Astrocyte (in vitro differentiated cells and primary cell): Measurements from ENCODE around the gene KRT7. TPM values are rescaled to one million over a fixed set of nuclear protein-coding genes. Genes with fewer than 3 reads are reported as not detected.

Experiments
- DNase-seq: peaks from one replicate; pipeline ENCODE4 v3.0.0-alpha.2; 2010; ENCODE audit warnings: low read depth
- FAIRE-seq: peaks from 2 replicates; lab custom pipeline; 2011; peaks lifted over from hg19 to GRCh38; lab: Jason Lieb, UNC
- H2AFZ ChIP-seq: 2 replicates; pipeline ENCODE4 v1.6.0; 2012; ENCODE audit warnings: low read depth, low read length, inconsistent platforms
- H3K27ac ChIP-seq: 2 replicates; pipeline ENCODE4 v1.5.1; 2011; ENCODE audit warnings: low read depth, low read length, inconsistent platforms
- H3K27me3 ChIP-seq: 2 replicates; pipeline ENCODE4 v1.6.0; 2011; ENCODE audit warnings: low read length, inconsistent platforms; ENCODE audit not compliant: insufficient read depth
- H3K36me3 ChIP-seq: 2 replicates; pipeline ENCODE4 v1.5.1; 2011; ENCODE audit warnings: low read length, inconsistent platforms; ENCODE audit not compliant: insufficient read depth
- H3K4me1 ChIP-seq: 2 replicates; pipeline ENCODE4 v1.5.1; 2011; ENCODE audit warnings: low read length, inconsistent platforms; ENCODE audit not compliant: insufficient read depth
- H3K4me2 ChIP-seq: 2 replicates; pipeline ENCODE4 v1.6.0; 2012; ENCODE audit warnings: low read length, inconsistent platforms
- H3K4me3 ChIP-seq: 2 replicates; pipeline ENCODE4 v1.5.1; 2011; ENCODE audit warnings: low read depth, mild to moderate bottlenecking, low read length, inconsistent platforms; ENCODE audit not compliant: insufficient read depth
- H3K79me2 ChIP-seq: 2 replicates; pipeline ENCODE4 v1.6.0; 2012; ENCODE audit warnings: mild to moderate bottlenecking, low read length, inconsistent platforms; ENCODE audit not compliant: insufficient read depth
- H3K9ac ChIP-seq: 2 replicates; pipeline ENCODE4 v1.6.0; 2012; ENCODE audit warnings: mild to moderate bottlenecking, low read length, inconsistent platforms
- H3K9me3 ChIP-seq: 2 replicates; pipeline ENCODE4 v1.5.1; 2012; ENCODE audit warnings: low read depth, mild to moderate bottlenecking, low read length, inconsistent platforms; ENCODE audit not compliant: insufficient read depth
- H4K20me1 ChIP-seq: 2 replicates; pipeline ENCODE4 v1.6.0; 2012; ENCODE audit warnings: low read length, inconsistent platforms; ENCODE audit not compliant: insufficient read depth
- H3K27ac Mint-ChIP-seq: one replicate; pipeline ENCODE4 v1.8.0; 2021; ENCODE audit warnings: mild to moderate bottlenecking, mixed read lengths; ENCODE audit not compliant: unreplicated experiment
- H3K27me3 Mint-ChIP-seq: one replicate; pipeline ENCODE4 v1.8.0; 2021; ENCODE audit warnings: low read depth, mixed read lengths; ENCODE audit not compliant: unreplicated experiment
- H3K36me3 Mint-ChIP-seq: one replicate; pipeline ENCODE4 v1.8.0; 2021; ENCODE audit warnings: low read depth, mixed read lengths; ENCODE audit not compliant: unreplicated experiment
- H3K4me1 Mint-ChIP-seq: one replicate; pipeline ENCODE4 v1.8.0; 2021; ENCODE audit warnings: low read depth, mixed read lengths; ENCODE audit not compliant: unreplicated experiment
- H3K4me3 Mint-ChIP-seq: one replicate; pipeline ENCODE4 v1.8.0; 2021; ENCODE audit warnings: mild to moderate bottlenecking, moderate library complexity, mixed read lengths; ENCODE audit not compliant: unreplicated experiment
- H3K9me3 Mint-ChIP-seq: one replicate; pipeline ENCODE4 v1.8.0; 2021; ENCODE audit warnings: mild to moderate bottlenecking, mixed read lengths; ENCODE audit not compliant: unreplicated experiment
- CTCF ChIP-seq: IDR thresholded peaks from 2 replicates; pipeline ENCODE4 v1.5.1; 2011; ENCODE audit warnings: low read depth, mild to moderate bottlenecking, inconsistent platforms, low read length, moderate library complexity; ENCODE audit not compliant: insufficient read depth
- EZH2 ChIP-seq: IDR thresholded peaks from 2 replicates; pipeline ENCODE4 v1.6.1; 2012; ENCODE audit warnings: mild to moderate bottlenecking, low read length, inconsistent platforms; ENCODE audit not compliant: insufficient read depth
- total RNA-seq: library from RNA; stranded (reverse); gene quantifications from 2 replicates; pipeline ENCODE4 v1.2.1, GENCODE V29; 2021

Gene KRT7
- total RNA-seq, 1 donor from 2014 or later: 149 TPM

- FAIRE-seq: no peak
- peaks cover 2% of the 10 kb centered on the region for H3K9me3 Mint-ChIP-seq
- H3K27ac ChIP-seq: no peak overlapping the region
- peaks cover 55% of the 10 kb centered on the region for H3K4me1 Mint-ChIP-seq
- H3K27ac Mint-ChIP-seq: no peak overlapping the region
- H3K27me3 ChIP-seq: no peaks in the 10 kb centered on the region
- H3K36me3 Mint-ChIP-seq: peaks cover 22% of the 10 kb centered on the region
- H3K4me3 Mint-ChIP-seq: no peak overlapping the region
- no peak overlapping the region for H2AFZ ChIP-seq
- DNase-seq: no peak
- H3K27me3 Mint-ChIP-seq: peaks cover 34% of the 10 kb centered on the region
- peak overlapping the region; percentile 75 for H3K4me2 ChIP-seq
- H4K20me1 ChIP-seq: no peaks in the 10 kb centered on the region
- H3K9ac ChIP-seq: no peak overlapping the region
- no peak overlapping the region for H3K4me3 ChIP-seq
- peaks cover 42% of the 10 kb centered on the region for H3K4me1 ChIP-seq
- no peak for TF ChIP-seq CTCF
- TF ChIP-seq EZH2: no peak
- H3K9me3 ChIP-seq: no peaks in the 10 kb centered on the region
- H3K36me3 ChIP-seq: no peaks in the 10 kb centered on the region
- H3K79me2 ChIP-seq: peaks cover 4% of the 10 kb centered on the region
Observed at GRCh38 chr12:52235001-52235764, 2.1 kb downstream of the KRT7 start.

- Histone ChIP-seq H3K4me1 (peaks cover 36% of the 10 kb centered on the region), H4K20me1 (no peaks in the 10 kb centered on the region), H3K9ac (no peak overlapping the region), H3K27me3 (no peaks in the 10 kb centered on the region), H3K9me3 (no peaks in the 10 kb centered on the region), H3K27ac (no peak overlapping the region), H3K36me3 (no peaks in the 10 kb centered on the region), H2AFZ (no peak overlapping the region), H3K4me2 (no peak overlapping the region), H3K4me3 (no peak overlapping the region), H3K79me2 (peaks cover 4% of the 10 kb centered on the region)
- Mint-ChIP-seq H3K4me3 (no peak overlapping the region), H3K27me3 (peaks cover 34% of the 10 kb centered on the region), H3K4me1 (peaks cover 48% of the 10 kb centered on the region), H3K36me3 (peaks cover 22% of the 10 kb centered on the region), H3K27ac (no peak overlapping the region), H3K9me3 (peaks cover 2% of the 10 kb centered on the region)
- FAIRE-seq (no peak), DNase-seq (no peak)
- TF ChIP-seq EZH2 (no peak), CTCF (no peak)
Observed at GRCh38 chr12:52235822-52236361, 2.8 kb downstream of the KRT7 start.
